Right lung (tissue), 5 donors: ENCODE data around the gene CAMKMT. TPM values are rescaled to one million over a fixed set of nuclear protein-coding genes. Genes with fewer than 3 reads are reported as not detected.

Source experiments
- polyA plus RNA-seq, 5 donors: library from polyadenylated mRNA; unstranded; fragments of 120-200 nt; gene quantifications; one replicate each; pipeline versions ENCODE4 v1.2.1 to v1.2.3, GENCODE V29; 2013; ENCODE audit warnings: inconsistent platforms in 1 of 5, low replicate concordance in 1 of 5; ENCODE audit not compliant: insufficient read length in 5 of 5, insufficient read depth in 1 of 5

The CAMKMT gene
- polyA plus RNA-seq, 5 donors, result 9.1 to 14.9 (median 12.8) TPM

Other genes with a start within 250 kb of the CAMKMT start
- 10 to 100 TPM; 41.7 to 60.2 (median 51.4) TPM for gene PPM1B, start 193.1 kb upstream of the CAMKMT start, polyA plus RNA-seq
- gene SLC3A1, start 86.5 kb upstream of the CAMKMT start, polyA plus RNA-seq, result 1 to 10 TPM in 1 of 5 donors, under 1 TPM in 4; 0.60 to 1.1 (median 0.70) TPM
- 100 to 1,000 TPM in 3 of 5 donors, 10 to 100 TPM in 2; 67.3 to 113 (median 106) TPM for gene PREPL, start 453 bp upstream of the CAMKMT start, polyA plus RNA-seq